SK-N-SH treated with all-trans-retinoic acid at 6 μM for 48 hours (cell line): ENCODE measurements around the gene NLRP1.

Source experiments
- ATAC-seq: fragments of 200-7000 bp; cut with Tn5 transposase; 3 replicates; pipeline ENCODE4 v1.9.1; 2020; ENCODE audit warnings: mild to moderate bottlenecking, moderate library complexity
- ARNTL ChIP-seq: fragments of 450-650 bp; formaldehyde crosslinking; IDR thresholded peaks from 2 replicates; pipeline ENCODE4 v1.5.0; 2020; ENCODE audit warnings: low read depth, mild to moderate bottlenecking, moderate library complexity, borderline replicate concordance
- BACH2 ChIP-seq: fragments of 250-450 bp; sonication (Bioruptor Pico); IDR thresholded peaks from 2 replicates; pipeline ENCODE4 v1.9.0; 2021; ENCODE audit warnings: mild to moderate bottlenecking, borderline replicate concordance
- CREB5 ChIP-seq: fragments of 250-450 bp; sonication (Bioruptor Pico); IDR thresholded peaks from 2 replicates; pipeline ENCODE4 v1.5.1; 2020; ENCODE audit warnings: low read depth, mild to moderate bottlenecking, moderate library complexity
- CSDC2 ChIP-seq: fragments of 250-450 bp; sonication (Bioruptor Pico); IDR thresholded peaks from 2 replicates; pipeline ENCODE4 v1.5.0; 2020; ENCODE audit warnings: mild to moderate bottlenecking, moderate library complexity
- ESRRG ChIP-seq: fragments of 250-450 bp; sonication (Bioruptor Pico); IDR thresholded peaks from 2 replicates; pipeline ENCODE4 v1.6.1; 2021; ENCODE audit warnings: mild to moderate bottlenecking
- GLIS3 ChIP-seq: fragments of 250-450 bp; sonication (Bioruptor Pico); IDR thresholded peaks from 2 replicates; pipeline ENCODE4 v1.5.0; 2020; ENCODE audit warnings: mild to moderate bottlenecking, moderate library complexity
- ISL1 ChIP-seq: fragments of 250-450 bp; sonication (Bioruptor Pico); IDR thresholded peaks from 2 replicates; pipeline ENCODE4 v2.1.2; 2022; ENCODE audit warnings: mild to moderate bottlenecking, moderate library complexity
- PPARA ChIP-seq: fragments of 250-450 bp; sonication (Bioruptor Pico); IDR thresholded peaks from 2 replicates; pipeline ENCODE4 v1.5.0; 2020; ENCODE audit warnings: mild to moderate bottlenecking, borderline replicate concordance
- RARB ChIP-seq: fragments of 250-450 bp; sonication (Bioruptor Pico); IDR thresholded peaks from 2 replicates; pipeline ENCODE4 v1.8.0; 2021; ENCODE audit warnings: mild to moderate bottlenecking, moderate library complexity
- SNAI2 ChIP-seq: fragments of 250-450 bp; sonication (Bioruptor Pico); IDR thresholded peaks from 2 replicates; pipeline ENCODE4 v1.5.0; 2020; ENCODE audit warnings: mild to moderate bottlenecking, moderate library complexity
- TOX ChIP-seq: fragments of 250-450 bp; sonication (Bioruptor Pico); IDR thresholded peaks from 2 replicates; pipeline ENCODE4 v1.8.0; 2021; ENCODE audit warnings: mild to moderate bottlenecking, moderate library complexity, borderline replicate concordance
- TSHZ2 ChIP-seq: fragments of 250-450 bp; sonication (Bioruptor Pico); IDR thresholded peaks from 2 replicates; pipeline ENCODE4 v1.5.0; 2020; ENCODE audit warnings: mild to moderate bottlenecking, moderate library complexity
- ZC3H10 ChIP-seq: fragments of 250-450 bp; sonication (Bioruptor Pico); IDR thresholded peaks from 2 replicates; pipeline ENCODE4 v1.5.1; 2021; ENCODE audit warnings: mild to moderate bottlenecking, moderate library complexity
- ZFP3 ChIP-seq: fragments of 250-450 bp; sonication (Bioruptor Pico); IDR thresholded peaks from 2 replicates; pipeline ENCODE4 v1.5.0; 2020; ENCODE audit warnings: mild to moderate bottlenecking, moderate library complexity
- ZFP30 ChIP-seq: fragments of 450-650 bp; formaldehyde crosslinking; IDR thresholded peaks from 2 replicates; pipeline ENCODE4 v1.5.0; 2022; ENCODE audit warnings: mild to moderate bottlenecking, moderate library complexity
- ZNF565 ChIP-seq: fragments of 450-650 bp; formaldehyde crosslinking; conservative IDR thresholded peaks from 2 replicates; pipeline ENCODE4 v1.5.0; 2020; ENCODE audit warnings: low read depth, mild to moderate bottlenecking, moderate library complexity
- ZNF70 ChIP-seq: fragments of 450-650 bp; formaldehyde crosslinking; IDR thresholded peaks from 2 replicates; pipeline ENCODE4 v1.5.0; 2020; ENCODE audit warnings: mild to moderate bottlenecking, moderate library complexity
- ZNF8 ChIP-seq: fragments of 450-650 bp; formaldehyde crosslinking; IDR thresholded peaks from 2 replicates; pipeline ENCODE4 v1.5.0; 2020; ENCODE audit warnings: mild to moderate bottlenecking, moderate library complexity
- TF ChIP-seq, protein P1 (sequence below): fragments of 250-450 bp; sonication (Bioruptor Pico); IDR thresholded peaks from 2 replicates; pipeline ENCODE4 v1.5.1; 2021; ENCODE audit warnings: mild to moderate bottlenecking, moderate library complexity
- TF ChIP-seq, protein P2 (sequence below): fragments of 250-450 bp; sonication (Bioruptor Pico); IDR thresholded peaks from 2 replicates; pipeline ENCODE4 v1.8.0; 2021; ENCODE audit warnings: low read depth, mild to moderate bottlenecking, moderate library complexity, borderline replicate concordance
- TF ChIP-seq, protein P3 (sequence below): fragments of 250-450 bp; sonication (Bioruptor Pico); IDR thresholded peaks from 2 replicates; pipeline ENCODE4 v1.8.0; 2020; ENCODE audit warnings: mild to moderate bottlenecking, moderate library complexity, borderline replicate concordance

The NLRP1 gene

DNA sequence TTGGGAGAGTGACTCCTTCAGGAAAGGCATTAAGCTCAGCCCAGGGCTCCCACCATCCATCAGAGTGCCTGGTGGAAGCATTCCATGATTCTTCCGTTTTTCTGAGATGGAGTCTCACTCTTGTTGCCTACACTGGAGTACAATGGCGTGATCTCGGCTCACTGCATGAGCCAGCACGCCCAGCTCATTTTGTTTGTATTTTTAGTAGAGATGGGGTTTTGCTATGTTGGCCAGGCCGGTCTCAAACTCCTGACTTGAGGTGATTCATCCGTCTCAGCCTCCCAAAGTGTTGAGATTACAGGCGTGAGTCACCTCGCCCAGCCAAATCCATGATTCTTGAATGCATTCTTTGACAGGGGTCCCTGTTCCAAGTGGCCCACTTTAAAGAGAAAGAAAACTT is 74.8 kb downstream of the NLRP1 start (continued):
- TF ChIP-seq TSHZ2 (CRISPR knock-in tag) (no peak), GLIS3 (CRISPR knock-in tag) (no peak), ZC3H10 (CRISPR knock-in tag) (no peak), ZNF70 (CRISPR knock-in tag) (no peak), BACH2 (CRISPR knock-in tag) (no peak), ZFP30 (no peak), CSDC2 (no peak)
- TF ChIP-seq, protein P1, sequence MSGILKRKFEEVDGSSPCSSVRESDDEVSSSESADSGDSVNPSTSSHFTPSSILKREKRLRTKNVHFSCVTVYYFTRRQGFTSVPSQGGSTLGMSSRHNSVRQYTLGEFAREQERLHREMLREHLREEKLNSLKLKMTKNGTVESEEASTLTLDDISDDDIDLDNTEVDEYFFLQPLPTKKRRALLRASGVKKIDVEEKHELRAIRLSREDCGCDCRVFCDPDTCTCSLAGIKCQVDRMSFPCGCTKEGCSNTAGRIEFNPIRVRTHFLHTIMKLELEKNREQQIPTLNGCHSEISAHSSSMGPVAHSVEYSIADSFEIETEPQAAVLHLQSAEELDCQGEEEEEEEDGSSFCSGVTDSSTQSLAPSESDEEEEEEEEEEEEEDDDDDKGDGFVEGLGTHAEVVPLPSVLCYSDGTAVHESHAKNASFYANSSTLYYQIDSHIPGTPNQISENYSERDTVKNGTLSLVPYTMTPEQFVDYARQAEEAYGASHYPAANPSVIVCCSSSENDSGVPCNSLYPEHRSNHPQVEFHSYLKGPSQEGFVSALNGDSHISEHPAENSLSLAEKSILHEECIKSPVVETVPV (CRISPR knock-in tag) = no peak
- TF ChIP-seq, all 23 proteins: peak for 0

DNA sequence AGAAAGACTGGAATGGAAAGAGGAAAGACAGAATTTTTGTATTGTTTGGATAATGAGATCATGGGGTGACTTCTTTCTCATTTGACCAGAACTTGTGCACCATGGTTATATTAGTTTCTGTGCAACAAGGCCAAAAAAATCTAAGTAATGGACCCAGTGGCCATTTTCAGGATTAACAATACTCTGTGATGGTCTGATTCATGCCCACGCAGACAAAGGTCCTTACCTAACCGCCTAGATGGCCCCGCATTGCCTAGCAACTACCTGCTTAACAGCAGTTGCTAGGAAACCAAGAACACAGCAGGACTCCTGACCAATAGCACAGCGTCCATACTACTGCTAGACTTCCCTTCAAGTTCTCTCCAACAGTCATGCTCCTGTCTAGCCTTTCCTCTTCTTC is 75.5 kb downstream of the NLRP1 start:
- TF ChIP-seq TSHZ2 (CRISPR knock-in tag) (no peak), CREB5 (CRISPR knock-in tag) (no peak)
- TF ChIP-seq, all 23 proteins: peak for 0
- peak; percentile 28; the same call in 1 of the 3 replicates for ATAC-seq

DNA sequence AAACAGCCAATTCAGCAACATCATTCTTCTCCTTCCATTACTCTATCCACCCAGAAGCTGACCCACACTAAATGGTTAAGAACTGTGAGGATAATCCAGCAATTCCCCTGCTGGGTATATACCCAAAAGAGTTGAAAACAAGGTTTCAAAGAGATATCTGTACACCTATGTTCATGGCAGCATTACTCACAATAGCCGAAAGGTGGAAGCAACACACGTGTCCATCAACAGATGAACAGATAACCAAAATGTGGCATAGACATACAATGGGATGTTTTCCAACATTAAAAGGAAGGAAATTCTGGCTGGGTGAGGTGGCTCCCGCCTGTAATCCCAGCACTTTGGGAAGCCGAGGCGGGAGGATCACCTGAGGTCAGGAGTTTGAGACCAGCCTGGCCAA is 78.0 kb downstream of the NLRP1 start:
- ATAC-seq = no peak
- TF ChIP-seq, protein P2, sequence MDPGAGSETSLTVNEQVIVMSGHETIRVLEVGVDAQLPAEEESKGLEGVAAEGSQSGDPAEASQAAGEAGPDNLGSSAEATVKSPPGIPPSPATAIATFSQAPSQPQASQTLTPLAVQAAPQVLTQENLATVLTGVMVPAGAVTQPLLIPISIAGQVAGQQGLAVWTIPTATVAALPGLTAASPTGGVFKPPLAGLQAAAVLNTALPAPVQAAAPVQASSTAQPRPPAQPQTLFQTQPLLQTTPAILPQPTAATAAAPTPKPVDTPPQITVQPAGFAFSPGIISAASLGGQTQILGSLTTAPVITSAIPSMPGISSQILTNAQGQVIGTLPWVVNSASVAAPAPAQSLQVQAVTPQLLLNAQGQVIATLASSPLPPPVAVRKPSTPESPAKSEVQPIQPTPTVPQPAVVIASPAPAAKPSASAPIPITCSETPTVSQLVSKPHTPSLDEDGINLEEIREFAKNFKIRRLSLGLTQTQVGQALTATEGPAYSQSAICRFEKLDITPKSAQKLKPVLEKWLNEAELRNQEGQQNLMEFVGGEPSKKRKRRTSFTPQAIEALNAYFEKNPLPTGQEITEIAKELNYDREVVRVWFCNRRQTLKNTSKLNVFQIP (CRISPR knock-in tag) = no peak
- no peak for TF ChIP-seq ISL1 (CRISPR knock-in tag)
- no peak for TF ChIP-seq GLIS3 (CRISPR knock-in tag)
- no peak for TF ChIP-seq TSHZ2 (CRISPR knock-in tag)
- TF ChIP-seq, protein P3, sequence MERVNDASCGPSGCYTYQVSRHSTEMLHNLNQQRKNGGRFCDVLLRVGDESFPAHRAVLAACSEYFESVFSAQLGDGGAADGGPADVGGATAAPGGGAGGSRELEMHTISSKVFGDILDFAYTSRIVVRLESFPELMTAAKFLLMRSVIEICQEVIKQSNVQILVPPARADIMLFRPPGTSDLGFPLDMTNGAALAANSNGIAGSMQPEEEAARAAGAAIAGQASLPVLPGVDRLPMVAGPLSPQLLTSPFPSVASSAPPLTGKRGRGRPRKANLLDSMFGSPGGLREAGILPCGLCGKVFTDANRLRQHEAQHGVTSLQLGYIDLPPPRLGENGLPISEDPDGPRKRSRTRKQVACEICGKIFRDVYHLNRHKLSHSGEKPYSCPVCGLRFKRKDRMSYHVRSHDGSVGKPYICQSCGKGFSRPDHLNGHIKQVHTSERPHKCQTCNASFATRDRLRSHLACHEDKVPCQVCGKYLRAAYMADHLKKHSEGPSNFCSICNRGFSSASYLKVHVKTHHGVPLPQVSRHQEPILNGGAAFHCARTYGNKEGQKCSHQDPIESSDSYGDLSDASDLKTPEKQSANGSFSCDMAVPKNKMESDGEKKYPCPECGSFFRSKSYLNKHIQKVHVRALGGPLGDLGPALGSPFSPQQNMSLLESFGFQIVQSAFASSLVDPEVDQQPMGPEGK (CRISPR knock-in tag) = no peak
- TF ChIP-seq, protein P1 (CRISPR knock-in tag) = no peak
- no peak for TF ChIP-seq ZFP3 (CRISPR knock-in tag)
- TF ChIP-seq ZFP30 = no peak
- TF ChIP-seq ZNF565 (CRISPR knock-in tag) = no peak
- no peak for TF ChIP-seq ZNF8 (CRISPR knock-in tag)
- TF ChIP-seq CSDC2 = no peak
- TF ChIP-seq ARNTL (CRISPR knock-in tag) = no peak
- no peak for TF ChIP-seq SNAI2 (CRISPR knock-in tag)
- no peak for TF ChIP-seq PPARA (CRISPR knock-in tag)
- no peak for TF ChIP-seq RARB (CRISPR knock-in tag)
- TF ChIP-seq BACH2 (CRISPR knock-in tag) = no peak
- no peak for TF ChIP-seq TOX
- TF ChIP-seq ESRRG (CRISPR knock-in tag) = no peak
- TF ChIP-seq ZC3H10 (CRISPR knock-in tag) = no peak
